Measurements from ENCODE around the gene LBR. TPM values are rescaled to one million over a fixed set of nuclear protein-coding genes. Genes with fewer than 3 reads are reported as not detected.

The LBR gene
- total and polyA plus RNA-seq, 2 experiments from 2014 or later, result 29.6 to 54.2 TPM

GRCh38 chr1:225435076-225435475 is 7.2 kb upstream of the LBR start:
- 79% methylated on average over 6 of the region's 6 CpGs for WGBS (ENCODE audit: low lambda C conversion rate, missing lambda C conversion rate)
- TF ChIP-seq, protein P1, sequence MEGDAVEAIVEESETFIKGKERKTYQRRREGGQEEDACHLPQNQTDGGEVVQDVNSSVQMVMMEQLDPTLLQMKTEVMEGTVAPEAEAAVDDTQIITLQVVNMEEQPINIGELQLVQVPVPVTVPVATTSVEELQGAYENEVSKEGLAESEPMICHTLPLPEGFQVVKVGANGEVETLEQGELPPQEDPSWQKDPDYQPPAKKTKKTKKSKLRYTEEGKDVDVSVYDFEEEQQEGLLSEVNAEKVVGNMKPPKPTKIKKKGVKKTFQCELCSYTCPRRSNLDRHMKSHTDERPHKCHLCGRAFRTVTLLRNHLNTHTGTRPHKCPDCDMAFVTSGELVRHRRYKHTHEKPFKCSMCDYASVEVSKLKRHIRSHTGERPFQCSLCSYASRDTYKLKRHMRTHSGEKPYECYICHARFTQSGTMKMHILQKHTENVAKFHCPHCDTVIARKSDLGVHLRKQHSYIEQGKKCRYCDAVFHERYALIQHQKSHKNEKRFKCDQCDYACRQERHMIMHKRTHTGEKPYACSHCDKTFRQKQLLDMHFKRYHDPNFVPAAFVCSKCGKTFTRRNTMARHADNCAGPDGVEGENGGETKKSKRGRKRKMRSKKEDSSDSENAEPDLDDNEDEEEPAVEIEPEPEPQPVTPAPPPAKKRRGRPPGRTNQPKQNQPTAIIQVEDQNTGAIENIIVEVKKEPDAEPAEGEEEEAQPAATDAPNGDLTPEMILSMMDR (IDR thresholded peaks at IDR 0.05; ENCODE audit: poor library complexity), result no peak
- TF ChIP-seq EZH2phosphoT487 (IDR thresholded peaks at IDR 0.05; ENCODE audit: low read depth, severe bottlenecking, unreplicated experiment) (no peak), EZH2 (IDR thresholded peaks at IDR 0.05; ENCODE audit: borderline replicate concordance) (no peak)

DNA sequence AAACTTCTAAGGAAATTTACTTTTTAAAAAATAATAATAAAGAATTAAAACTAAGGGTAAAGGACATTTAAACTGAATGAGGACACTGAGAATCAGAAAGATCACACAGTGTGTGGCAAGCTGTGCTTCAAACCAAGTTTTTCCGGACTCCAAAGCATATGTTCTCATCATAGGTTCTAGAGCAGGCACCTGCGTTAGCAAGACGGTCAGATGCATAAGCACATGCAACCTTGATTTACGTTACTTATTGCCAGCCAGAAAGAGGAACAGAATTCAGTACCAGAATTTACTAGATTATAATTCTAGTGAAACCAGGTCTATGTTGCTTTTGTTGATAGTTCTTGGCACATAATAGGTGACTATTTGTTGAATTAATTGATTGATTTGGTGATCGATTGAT is 6.2 kb upstream of the LBR start:
- no peaks in the 10 kb centered on the region for H3K27me3 ChIP-seq
- H3K36me3 ChIP-seq (replicated peaks; ENCODE audit: insufficient read depth, low read depth), result no peaks in the 10 kb centered on the region
- H3K79me2 ChIP-seq, result no peaks in the 10 kb centered on the region
- H3K27ac ChIP-seq, result no peak overlapping the region
- peaks cover 1% of the 10 kb centered on the region for H3K4me1 ChIP-seq (ENCODE audit: insufficient read depth)
- H3K4me2 ChIP-seq, result no peak overlapping the region
- TF ChIP-seq EZH2 (IDR thresholded peaks at IDR 0.05; ENCODE audit: borderline replicate concordance) (no peak), EZH2phosphoT487 (IDR thresholded peaks at IDR 0.05; ENCODE audit: low read depth, severe bottlenecking, unreplicated experiment) (no peak)
- TF ChIP-seq, protein P1 (IDR thresholded peaks at IDR 0.05; ENCODE audit: poor library complexity), result no peak
- no peaks in the 10 kb centered on the region for H4K20me1 ChIP-seq (ENCODE audit: insufficient read depth, poor library complexity, severe bottlenecking)
- H3K9me2 ChIP-seq (replicated peaks; ENCODE audit: insufficient read depth), result no peaks in the 10 kb centered on the region
- H2AFZ ChIP-seq, result no peak overlapping the region
- no peak overlapping the region for H3K4me3 ChIP-seq
- 94% methylated on average over 5 of the region's 5 CpGs for WGBS (ENCODE audit: low lambda C conversion rate, missing lambda C conversion rate)
- no peak for DNase-seq (ENCODE audit: low spot score)
- no peaks in the 10 kb centered on the region for H3K9me3 ChIP-seq (ENCODE audit: low read depth)

More at GRCh38 chr1:225435076-225435475, 7.2 kb upstream of the LBR start:
- no peak overlapping the region for H3K27ac ChIP-seq
- H3K79me2 ChIP-seq, result no peaks in the 10 kb centered on the region
- no peak overlapping the region for H2AFZ ChIP-seq
- H3K27me3 ChIP-seq, result no peaks in the 10 kb centered on the region
- no peaks in the 10 kb centered on the region for H4K20me1 ChIP-seq (ENCODE audit: insufficient read depth, poor library complexity, severe bottlenecking)
- no peak overlapping the region for H3K4me3 ChIP-seq
- H3K36me3 ChIP-seq (replicated peaks; ENCODE audit: insufficient read depth, low read depth), result no peaks in the 10 kb centered on the region
- DNase-seq (ENCODE audit: low spot score), result no peak
- no peak overlapping the region for H3K4me2 ChIP-seq
- no peaks in the 10 kb centered on the region for H3K9me2 ChIP-seq (replicated peaks; ENCODE audit: insufficient read depth)
- no peaks in the 10 kb centered on the region for H3K9me3 ChIP-seq (ENCODE audit: low read depth)
- H3K4me1 ChIP-seq (ENCODE audit: insufficient read depth), result peaks cover 7% of the 10 kb centered on the region

- WGBS (ENCODE audit: low lambda C conversion rate, missing lambda C conversion rate), result 97% methylated on average over 36 of the region's 36 CpGs
Measured at GRCh38 chr1:225431081-225431863, 3.4 kb upstream of the LBR start.

More at GRCh38 chr1:225431081-225431863, 3.4 kb upstream of the LBR start:
- DNase-seq (ENCODE audit: low spot score), result no peak
- Histone ChIP-seq H3K4me3 (no peak overlapping the region), H3K27ac (no peak overlapping the region), H3K9me3 (ENCODE audit: low read depth) (no peaks in the 10 kb centered on the region), H2AFZ (no peak overlapping the region), H3K27me3 (no peaks in the 10 kb centered on the region), H3K9me2 (replicated peaks; ENCODE audit: insufficient read depth) (no peaks in the 10 kb centered on the region), H3K79me2 (peaks cover 11% of the 10 kb centered on the region), H3K4me2 (no peak overlapping the region), H3K4me1 (ENCODE audit: insufficient read depth) (peaks cover 8% of the 10 kb centered on the region), H3K36me3 (replicated peaks; ENCODE audit: insufficient read depth, low read depth) (no peaks in the 10 kb centered on the region), H4K20me1 (ENCODE audit: insufficient read depth, poor library complexity, severe bottlenecking) (peaks cover 4% of the 10 kb centered on the region)
- no peak for TF ChIP-seq EZH2phosphoT487 (IDR thresholded peaks at IDR 0.05; ENCODE audit: low read depth, severe bottlenecking, unreplicated experiment)
- TF ChIP-seq, protein P1 (IDR thresholded peaks at IDR 0.05; ENCODE audit: poor library complexity), result no peak
- no peak for TF ChIP-seq EZH2 (IDR thresholded peaks at IDR 0.05; ENCODE audit: borderline replicate concordance)

All from hepatocyte (in vitro differentiated cells).